Heart right ventricle (tissue), 16 donors: ENCODE results near the gene PRRT3. TPM values are rescaled to one million over a fixed set of nuclear protein-coding genes. Genes with fewer than 3 reads are reported as not detected.

ENCODE experiments used
- ATAC-seq, 8 donors: fragments of 200-7000 bp; cut with Tn5 transposase; one replicate each; pipeline ENCODE4 v1.9.1; 2020; ENCODE audit warnings: mild to moderate bottlenecking in 8 of 8, moderate library complexity in 8 of 8, moderate number of reproducible peaks in 1 of 8
- DNase-seq, 2 donors: peaks; one replicate each; pipeline ENCODE4 v3.0.0-alpha.2; 2020
- H3K27ac ChIP-seq, 10 donors: fragments of 200-600 bp; sonication (generic) in 2 of 10; one replicate each; pipeline versions ENCODE4 v1.5.0 to v1.8.0; 2020 to 2022; ENCODE audit warnings: mild to moderate bottlenecking in 3 of 10
- H3K27me3 ChIP-seq, 7 donors: fragments of 200-600 bp; one replicate each; pipeline ENCODE4 v1.8.0; 2021 to 2022; ENCODE audit warnings: mild to moderate bottlenecking in 2 of 7
- H3K36me3 ChIP-seq, 9 donors: fragments of 200-600 bp; sonication (generic) in 1 of 9; one replicate each; pipeline versions ENCODE4 v1.5.0 to v1.8.0; 2020 to 2022; ENCODE audit warnings: mild to moderate bottlenecking in 2 of 9
- H3K4me1 ChIP-seq, 9 donors: fragments of 200-600 bp; sonication (generic) in 1 of 9; one replicate each; pipeline versions ENCODE4 v1.5.0 to v1.8.0; 2020 to 2022; ENCODE audit warnings: mild to moderate bottlenecking in 4 of 9
- H3K4me3 ChIP-seq, 10 donors: fragments of 200-600 bp; sonication (generic) in 2 of 10; one replicate each; pipeline versions ENCODE4 v1.5.0 to v1.8.0; 2020 to 2022; ENCODE audit warnings: mild to moderate bottlenecking in 7 of 10, moderate library complexity in 2 of 10
- H3K9me3 ChIP-seq, 11 donors: fragments of 200-600 bp in 10 of 11; sonication (generic) in 2 of 11; one replicate each; pipeline versions ENCODE4 v1.5.0 to v1.8.0; 2013 to 2022; ENCODE audit warnings: mild to moderate bottlenecking in 2 of 11, control low read depth in 1 of 11, moderate library complexity in 1 of 11
- CTCF ChIP-seq, 9 donors: fragments of 200-600 bp; sonication (generic) in 2 of 9; IDR thresholded peaks; one replicate each; pipeline versions ENCODE4 v1.5.0 to v1.8.0; 2021 to 2022; ENCODE audit warnings: antibody characterized with exemption in 9 of 9, mild to moderate bottlenecking in 5 of 9, moderate library complexity in 1 of 9
- WGBS, 2 donors: extraction: QIAGEN DNeasy Blood & Tissue Kit; methylation state at CpG; one replicate each; pipeline ENCODE4 v1.1.7; 2013; ENCODE audit warnings: inconsistent platforms in 1 of 2; 5-methylcytosine and 5-hydroxymethylcytosine counted together
- intact Hi-C, 10 donors: fragments of 100-400 bp; cut with DNase I; formaldehyde crosslinking; loops; one replicate each; pipeline versions ENCODE4 v1.11.1 to v1.14.2; 2022
- long read RNA-seq, 3 donors: library from polyadenylated mRNA; unstranded; transcript quantifications; one replicate each; pipeline ENCODE4 v2.0.0, GENCODE V29; 2020 to 2021
- polyA plus RNA-seq, 2 donors: library from polyadenylated mRNA; stranded (reverse); fragments of 200-250 nt; gene quantifications; one replicate each; pipeline ENCODE4 v1.2.3, GENCODE V29; 2013
- total RNA-seq, 10 donors: library from RNA; stranded (reverse); fragmentation: NEBNext Ultra II Directional in 3 of 10; extraction: Animal tissue kit (Norgen Biotek cat#: 25700) in 3 of 10; gene quantifications; one replicate each; pipeline versions ENCODE4 v1.2.1 to v1.2.4, GENCODE V29; 2021 to 2023
- donor health status: Arrhythmogenic right ventricular cardiomyopathy.
- donor health status: ischemic (EF 13 %, LVEDD 7.1; RV severe dilation, severe dysfunction).
- donor health status: healthy with polysubstance abuse.
- donor health status: DM: no; HTN: yes; CAD: no.
- donor health status: DM: no; HTN: no; CAD: no.
- donor health status: ischemic (EF 25% LVEDD 6.9; RV normal size, moderate dysfunction).
- donor health status: ischemic (EF 25% LVEDD 5.7; RV mildly dilated, moderate dysfunction).
- donor health status: healthy.
- donor health status: DM: yes; HTN: yes; CAD: no.
- donor health status: Ischemic cardiomyopathy.
- donor health status: ischemic (EF 35%, LVEDD 5.7; RV mildly dilated, moderate dysfunction).
- donor health status: nonischemic (EF 11% LVEDD 7.7; RV severe dilation, severe dysfunction).
- donor health status: DM: yes; HTN: yes; CAD: no.
- donor health status: PGD.
- donor health status: ischemic (EF 29% LVEDD 5.4; RV normal size, mild dysfunction).
- donor health status: nonischemic (EF 23%, LVEDD 6.1; RV moderate dilation, normal function).

Gene PRRT3
- total RNA-seq = 1 to 10 TPM in 6 of 10 donors, under 1 TPM in 4; 0.45 to 2.0 (median 1.4) TPM
- under 1 TPM; 0.54 to 0.95 TPM for polyA plus RNA-seq
- long read RNA-seq, donor 1, partial matches to known transcripts = 2 of 3 reads
- long read RNA-seq, donor 1, other reads (novel, unspliced or antisense) = 1 of 3 reads
- long read RNA-seq, donor 2, partial matches to known transcripts = 3 of 6 reads
- long read RNA-seq, donor 2, other reads (novel, unspliced or antisense) = 3 of 6 reads
- long read RNA-seq, donor 3, partial matches to known transcripts = 0 of 2 reads
- long read RNA-seq, donor 3, other reads (novel, unspliced or antisense) = 2 of 2 reads

GRCh38 chr3:9951962-9952805, at the start of gene PRRT3:
TSS of gene PRRT3 (minus strand) at chr3:9952408. CDS start at chr3:9950115, 2,293 bp downstream.
- peak in 6 of 8 donors; percentile 29 to 63 (median 38) for ATAC-seq
- intact Hi-C loops = no loop called here

GRCh38 chr3:10000686-10001085, 48.5 kb upstream of the PRRT3 start:
- WGBS, 2 donors = 95 to 97% methylated on average over 7 of the region's 7 CpGs

More at GRCh38 chr3:9951962-9952805, at the start of gene PRRT3:
- Histone ChIP-seq H3K9me3 (no peaks in the 10 kb centered on the region), H3K4me1 (peaks cover 3 to 22% (median 13%) of the 10 kb centered on the region in 9 donors), H3K4me3 (peak within 1 kb of the TSS in 9 of 10 donors; percentile 25 to 65 (median 60)), H3K36me3 (peaks cover 0 to 9% (median 0%) of the 10 kb centered on the region in 9 donors), H3K27me3 (peaks cover 0 to 11% (median 0%) of the 10 kb centered on the region in 7 donors), H3K27ac (no peak within 1 kb of the TSS)
- TF ChIP-seq CTCF (IDR thresholded peaks at IDR 0.05) = no peak
- 3 to 4% methylated on average over 45 to 52 of the region's 52 CpGs for WGBS, 2 donors
- DNase-seq = no peak

GRCh38 chr3:9994086-9994844, 42.1 kb upstream of the PRRT3 start:
- H3K4me1 ChIP-seq = peaks cover 0 to 7% (median 0%) of the 10 kb centered on the region in 9 donors
- TF ChIP-seq CTCF (IDR thresholded peaks at IDR 0.05) = no peak
- 93 to 95% methylated on average over 10 of the region's 10 CpGs for WGBS, 2 donors
- intact Hi-C loops = loop anchor here in 1 of 10 donors (10.0 kb wide), 1 partner anchor 1881 kb away; no protein-coding TSS in a partner anchor
- H3K27ac ChIP-seq = no peak overlapping the region
- no peak overlapping the region for H3K4me3 ChIP-seq
- H3K9me3 ChIP-seq = no peaks in the 10 kb centered on the region
- no peaks in the 10 kb centered on the region for H3K27me3 ChIP-seq
- ATAC-seq (no peak), DNase-seq (no peak)
- H3K36me3 ChIP-seq = peaks cover 0 to 22% (median 0%) of the 10 kb centered on the region in 9 donors

More at GRCh38 chr3:10000686-10001085, 48.5 kb upstream of the PRRT3 start:
- Histone ChIP-seq H3K27me3 (no peaks in the 10 kb centered on the region), H3K36me3 (peaks cover 0 to 37% (median 0%) of the 10 kb centered on the region in 9 donors), H3K4me3 (no peak overlapping the region), H3K4me1 (no peaks in the 10 kb centered on the region), H3K27ac (no peak overlapping the region), H3K9me3 (no peaks in the 10 kb centered on the region)
- DNase-seq = no peak
- intact Hi-C loops = no loop called here
- TF ChIP-seq CTCF (IDR thresholded peaks at IDR 0.05) = no peak
- no peak for ATAC-seq
